ENCODE data around the gene ARID3A. TPM values are rescaled to one million over a fixed set of nuclear protein-coding genes. Genes with fewer than 3 reads are reported as not detected.

ARID3A gene
- total and polyA plus RNA-seq, 2 of the 4 experiments (the other 2 are of a cell fraction) = 16.0 to 23.1 TPM

GRCh38 chr19:982567-983170 is 56.8 kb downstream of the ARID3A start (continued):
- peak; percentile 86 for TF ChIP-seq CTCF (conservative IDR thresholded peaks at IDR 0.05; ENCODE audit: low read depth, low read length)
- no peak for TF ChIP-seq ELK1 (IDR thresholded peaks at IDR 0.05; ENCODE audit: borderline replicate concordance, low read depth, low read length)
- no peak for TF ChIP-seq POLR2A (IDR thresholded peaks at IDR 0.05; ENCODE audit: low read depth, low read length)

Measured in IMR-90 (cell line).